Mesothelial cell of epicardium (in vitro differentiated cells): Measurements from ENCODE around the gene PTPRN2. TPM values are rescaled to one million over a fixed set of nuclear protein-coding genes. Genes with fewer than 3 reads are reported as not detected.

Experiments
- DNase-seq, 2 experiments: peaks; one replicate each; pipeline ENCODE4 v3.0.0; 2021; ENCODE audit warnings: low spot score in 2 of 2; ENCODE audit not compliant: unreplicated experiment in 2 of 2
- H3K27ac Mint-ChIP-seq: 2 replicates; pipeline ENCODE4 v1.8.0; 2021; ENCODE audit warnings: mixed read lengths
- H3K27me3 Mint-ChIP-seq: 2 replicates; pipeline ENCODE4 v1.8.0; 2021; ENCODE audit warnings: low read depth, mixed read lengths
- H3K36me3 Mint-ChIP-seq: 2 replicates; pipeline ENCODE4 v1.8.0; 2021; ENCODE audit warnings: mixed read lengths
- H3K4me1 Mint-ChIP-seq: 2 replicates; pipeline ENCODE4 v1.8.0; 2021; ENCODE audit warnings: mixed read lengths
- H3K4me3 Mint-ChIP-seq: 2 replicates; pipeline ENCODE4 v1.8.0; 2021; ENCODE audit warnings: mild to moderate bottlenecking, moderate library complexity, mixed read lengths
- H3K9me3 Mint-ChIP-seq: 2 replicates; pipeline ENCODE4 v1.8.0; 2021; ENCODE audit warnings: mixed read lengths
- CTCF ChIP-seq: fragments of 200-600 bp; sonication (generic); IDR thresholded peaks from one replicate; pipeline ENCODE4 v1.5.0; 2021; ENCODE audit warnings: antibody characterized with exemption; ENCODE audit not compliant: unreplicated experiment
- total RNA-seq: library from RNA; stranded (reverse); gene quantifications from 3 replicates; pipeline ENCODE4 v1.2.1, GENCODE V29; 2021

PTPRN2 gene
- total RNA-seq, 1 donor from 2014 or later = 2.2 TPM

- no peak overlapping the region for H3K4me3 Mint-ChIP-seq
- no peak overlapping the region for H3K27ac Mint-ChIP-seq
- TF ChIP-seq CTCF = no peak
- H3K27me3 Mint-ChIP-seq = peaks cover 29% of the 10 kb centered on the region
- DNase-seq = no peak
- H3K36me3 Mint-ChIP-seq = no peaks in the 10 kb centered on the region
- no peaks in the 10 kb centered on the region for H3K4me1 Mint-ChIP-seq
- H3K9me3 Mint-ChIP-seq = peaks cover 6% of the 10 kb centered on the region
Measured at GRCh38 chr7:158321936-158322615, 265.5 kb downstream of the PTPRN2 start.

GRCh38 chr7:158321056-158321700 lies 266.4 kb downstream of the PTPRN2 start:
- H3K4me1 Mint-ChIP-seq = no peaks in the 10 kb centered on the region
- no peak for DNase-seq
- no peak overlapping the region for H3K4me3 Mint-ChIP-seq
- H3K36me3 Mint-ChIP-seq = no peaks in the 10 kb centered on the region
- H3K27ac Mint-ChIP-seq = no peak overlapping the region
- peaks cover 32% of the 10 kb centered on the region for H3K27me3 Mint-ChIP-seq
- TF ChIP-seq CTCF = no peak
- no peaks in the 10 kb centered on the region for H3K9me3 Mint-ChIP-seq

- no peak overlapping the region for H3K27ac Mint-ChIP-seq
- peaks cover 1% of the 10 kb centered on the region for H3K36me3 Mint-ChIP-seq
- no peaks in the 10 kb centered on the region for H3K4me1 Mint-ChIP-seq
- TF ChIP-seq CTCF = no peak
- H3K27me3 Mint-ChIP-seq = peaks cover 36% of the 10 kb centered on the region
- DNase-seq = no peak
- H3K9me3 Mint-ChIP-seq = peaks cover 5% of the 10 kb centered on the region
- H3K4me3 Mint-ChIP-seq = no peak overlapping the region
Measured at GRCh38 chr7:158320328-158320727, 267.3 kb downstream of the PTPRN2 start.

GRCh38 chr7:158318511-158318913 lies 269.1 kb downstream of the PTPRN2 start:
- H3K27ac Mint-ChIP-seq = no peak overlapping the region
- no peak for DNase-seq
- peaks cover 1% of the 10 kb centered on the region for H3K36me3 Mint-ChIP-seq
- no peak for TF ChIP-seq CTCF
- H3K4me1 Mint-ChIP-seq = no peaks in the 10 kb centered on the region
- peaks cover 9% of the 10 kb centered on the region for H3K9me3 Mint-ChIP-seq
- H3K27me3 Mint-ChIP-seq = peaks cover 36% of the 10 kb centered on the region
- no peak overlapping the region for H3K4me3 Mint-ChIP-seq

- DNase-seq = no peak
- Mint-ChIP-seq H3K27ac (no peak overlapping the region), H3K4me3 (peak overlapping the region; percentile 62), H3K36me3 (peaks cover 1% of the 10 kb centered on the region), H3K9me3 (peaks cover 11% of the 10 kb centered on the region), H3K27me3 (peaks cover 36% of the 10 kb centered on the region), H3K4me1 (no peaks in the 10 kb centered on the region)
- no peak for TF ChIP-seq CTCF
Measured at GRCh38 chr7:158317238-158318205, 270.1 kb downstream of the PTPRN2 start.
